ENCODE results near the gene WDFY3.

WDFY3 gene

GRCh38 chr4:84750260-84750959 is 216.1 kb downstream of the WDFY3 start:
- no peaks in the 10 kb centered on the region for H3K27me3 Mint-ChIP-seq (ENCODE audit: low read depth)
- no peaks in the 10 kb centered on the region for H3K36me3 Mint-ChIP-seq (ENCODE audit: low read depth)
- H3K9me3 Mint-ChIP-seq: no peaks in the 10 kb centered on the region
- no peaks in the 10 kb centered on the region for H3K4me1 Mint-ChIP-seq (ENCODE audit: low read depth)
- no peak overlapping the region for H3K4me3 Mint-ChIP-seq
- DNase-seq (ENCODE audit: low spot score): no peak
- H3K27ac Mint-ChIP-seq: no peak overlapping the region

DNA sequence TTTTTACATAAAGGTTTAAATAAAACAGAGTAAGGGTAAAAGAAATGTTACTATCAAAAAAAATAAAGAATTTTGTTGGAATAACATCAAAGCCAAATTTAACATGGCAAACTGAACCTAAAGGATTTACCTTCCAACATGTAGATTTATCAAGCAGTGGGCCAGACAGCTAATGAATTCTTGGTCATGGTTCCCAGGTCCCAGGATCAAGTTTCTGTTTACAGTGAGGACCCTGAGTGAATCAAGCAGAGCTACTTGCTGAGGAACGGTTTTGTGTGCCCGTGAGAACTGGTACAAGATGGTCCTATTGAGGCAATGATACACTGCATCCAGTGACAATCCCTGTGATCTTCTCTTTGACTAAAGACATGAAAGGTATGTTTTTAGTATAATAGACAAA is 226.4 kb downstream of the WDFY3 start:
- no peaks in the 10 kb centered on the region for H3K4me1 Mint-ChIP-seq (ENCODE audit: low read depth)
- no peak overlapping the region for H3K27ac Mint-ChIP-seq
- no peaks in the 10 kb centered on the region for H3K27me3 Mint-ChIP-seq (ENCODE audit: low read depth)
- no peak overlapping the region for H3K4me3 Mint-ChIP-seq
- no peaks in the 10 kb centered on the region for H3K36me3 Mint-ChIP-seq (ENCODE audit: low read depth)
- H3K9me3 Mint-ChIP-seq: no peaks in the 10 kb centered on the region
- no peak for DNase-seq (ENCODE audit: low spot score)

DNA sequence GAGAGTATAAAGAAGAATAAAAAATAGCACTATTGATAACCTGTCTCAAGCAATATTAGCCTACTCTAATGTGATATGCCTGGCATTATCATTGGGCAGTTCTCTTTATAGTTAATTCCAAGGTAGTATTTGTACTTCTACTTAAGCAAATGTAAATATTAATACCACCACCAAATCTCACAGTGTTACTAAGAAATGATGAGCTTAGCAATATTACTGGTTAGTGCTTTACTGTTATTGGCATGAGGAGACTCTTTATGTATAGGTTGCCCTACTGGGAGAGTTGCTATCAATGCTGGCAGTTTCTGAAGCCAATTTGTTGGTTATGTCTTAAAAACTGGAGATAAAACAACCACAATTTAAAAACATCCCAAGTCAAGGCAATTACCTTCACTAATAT is 227.9 kb downstream of the WDFY3 start:
- Mint-ChIP-seq H3K27me3 (ENCODE audit: low read depth) (no peaks in the 10 kb centered on the region), H3K27ac (no peak overlapping the region), H3K36me3 (ENCODE audit: low read depth) (no peaks in the 10 kb centered on the region), H3K9me3 (no peaks in the 10 kb centered on the region), H3K4me3 (no peak overlapping the region), H3K4me1 (ENCODE audit: low read depth) (no peaks in the 10 kb centered on the region)
- DNase-seq (ENCODE audit: low spot score): no peak

GRCh38 chr4:84737656-84738055 is 228.8 kb downstream of the WDFY3 start:
- Mint-ChIP-seq H3K27me3 (ENCODE audit: low read depth) (no peaks in the 10 kb centered on the region), H3K9me3 (no peaks in the 10 kb centered on the region), H3K4me1 (ENCODE audit: low read depth) (no peaks in the 10 kb centered on the region), H3K27ac (no peak overlapping the region), H3K36me3 (ENCODE audit: low read depth) (no peaks in the 10 kb centered on the region), H3K4me3 (no peak overlapping the region)
- no peak for DNase-seq (ENCODE audit: low spot score)

GRCh38 chr4:84734037-84734436 is 232.5 kb downstream of the WDFY3 start:
- no peak overlapping the region for H3K4me3 Mint-ChIP-seq
- H3K36me3 Mint-ChIP-seq (ENCODE audit: low read depth): no peaks in the 10 kb centered on the region
- no peaks in the 10 kb centered on the region for H3K9me3 Mint-ChIP-seq
- H3K27ac Mint-ChIP-seq: no peak overlapping the region
- H3K27me3 Mint-ChIP-seq (ENCODE audit: low read depth): no peaks in the 10 kb centered on the region
- DNase-seq (ENCODE audit: low spot score): no peak
- H3K4me1 Mint-ChIP-seq (ENCODE audit: low read depth): no peaks in the 10 kb centered on the region

DNA sequence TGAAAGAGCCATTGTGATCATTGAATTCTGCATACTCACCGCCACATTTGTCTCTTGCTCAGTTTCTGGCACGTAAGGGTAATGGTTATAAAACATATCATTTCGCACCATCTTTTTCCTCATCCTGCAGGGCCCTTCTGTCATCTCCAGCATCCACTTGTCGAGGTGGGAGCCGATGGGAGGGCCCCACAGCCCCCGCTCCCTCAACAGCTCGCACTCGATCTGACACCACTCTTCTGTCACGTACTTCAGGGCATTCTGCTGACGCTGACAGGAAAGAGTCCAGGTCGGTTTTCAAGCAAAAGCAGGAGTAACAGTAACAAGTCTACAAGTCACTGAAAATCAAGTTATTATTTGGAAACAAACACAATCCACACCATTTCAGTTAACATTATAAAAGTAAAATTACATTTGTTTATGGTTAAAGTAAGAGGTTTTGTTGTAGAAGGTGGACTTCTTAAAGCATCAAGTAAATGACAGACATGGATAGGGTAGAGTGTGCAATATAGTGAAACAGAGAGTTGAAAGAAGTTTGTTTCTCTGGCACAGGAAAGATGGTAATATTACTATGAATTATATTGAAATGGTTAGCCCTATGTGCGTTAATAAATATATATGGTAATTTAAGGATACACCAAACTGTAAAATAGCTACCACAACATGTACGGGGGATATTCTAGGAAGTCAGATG is 233.0 kb downstream of the WDFY3 start:
- H3K4me1 Mint-ChIP-seq (ENCODE audit: low read depth): no peaks in the 10 kb centered on the region
- H3K27me3 Mint-ChIP-seq (ENCODE audit: low read depth): no peaks in the 10 kb centered on the region
- no peak overlapping the region for H3K4me3 Mint-ChIP-seq
- no peaks in the 10 kb centered on the region for H3K36me3 Mint-ChIP-seq (ENCODE audit: low read depth)
- no peaks in the 10 kb centered on the region for H3K9me3 Mint-ChIP-seq
- no peak overlapping the region for H3K27ac Mint-ChIP-seq
- DNase-seq (ENCODE audit: low spot score): no peak

GRCh38 chr4:84730375-84730774 is 236.1 kb downstream of the WDFY3 start:
- no peak for DNase-seq (ENCODE audit: low spot score)
- Mint-ChIP-seq H3K36me3 (ENCODE audit: low read depth) (no peaks in the 10 kb centered on the region), H3K27me3 (ENCODE audit: low read depth) (no peaks in the 10 kb centered on the region), H3K27ac (no peak overlapping the region), H3K9me3 (no peaks in the 10 kb centered on the region), H3K4me3 (no peak overlapping the region), H3K4me1 (ENCODE audit: low read depth) (peaks cover 2% of the 10 kb centered on the region)

- no peak for DNase-seq (ENCODE audit: low spot score)
- Mint-ChIP-seq H3K36me3 (ENCODE audit: low read depth) (no peaks in the 10 kb centered on the region), H3K27ac (no peak overlapping the region), H3K4me1 (ENCODE audit: low read depth) (peaks cover 2% of the 10 kb centered on the region), H3K27me3 (ENCODE audit: low read depth) (no peaks in the 10 kb centered on the region), H3K4me3 (no peak overlapping the region), H3K9me3 (no peaks in the 10 kb centered on the region)
These were observed 239.0 kb downstream of the WDFY3 start for GRCh38 chr4:84727491-84727890.

DNA sequence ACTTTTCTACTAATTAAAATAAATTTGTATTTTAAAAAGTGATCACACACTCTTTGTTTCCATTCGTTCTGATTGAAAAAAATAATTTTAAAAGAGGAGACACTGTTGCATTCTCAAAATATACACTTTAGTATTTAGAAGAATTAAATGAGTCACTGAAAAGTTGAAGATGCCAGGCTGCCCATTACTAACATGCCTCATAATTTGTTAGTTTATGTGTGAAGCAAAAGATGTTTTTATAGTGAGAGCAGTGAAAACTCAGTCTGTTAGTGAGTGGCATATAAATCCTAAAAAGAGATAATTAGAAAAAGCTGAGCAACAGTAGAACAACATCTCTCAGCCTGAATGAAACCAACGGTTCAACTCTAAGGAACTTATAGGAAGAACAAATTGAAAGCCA is 240.1 kb downstream of the WDFY3 start:
- no peak for DNase-seq (ENCODE audit: low spot score)
- Mint-ChIP-seq H3K27ac (no peak overlapping the region), H3K9me3 (no peaks in the 10 kb centered on the region), H3K27me3 (ENCODE audit: low read depth) (no peaks in the 10 kb centered on the region), H3K36me3 (ENCODE audit: low read depth) (no peaks in the 10 kb centered on the region), H3K4me1 (ENCODE audit: low read depth) (peaks cover 2% of the 10 kb centered on the region), H3K4me3 (no peak overlapping the region)

GRCh38 chr4:84722720-84723119 is 243.8 kb downstream of the WDFY3 start:
- DNase-seq (ENCODE audit: low spot score): no peak
- Mint-ChIP-seq H3K4me1 (ENCODE audit: low read depth) (peaks cover 2% of the 10 kb centered on the region), H3K27ac (no peak overlapping the region), H3K27me3 (ENCODE audit: low read depth) (peaks cover 3% of the 10 kb centered on the region), H3K36me3 (ENCODE audit: low read depth) (no peaks in the 10 kb centered on the region), H3K9me3 (no peaks in the 10 kb centered on the region), H3K4me3 (no peak overlapping the region)

GRCh38 chr4:84719115-84719514 is 247.4 kb downstream of the WDFY3 start:
- no peak overlapping the region for H3K4me3 Mint-ChIP-seq
- H3K27me3 Mint-ChIP-seq (ENCODE audit: low read depth): peaks cover 3% of the 10 kb centered on the region
- no peaks in the 10 kb centered on the region for H3K4me1 Mint-ChIP-seq (ENCODE audit: low read depth)
- no peak for DNase-seq (ENCODE audit: low spot score)
- no peak overlapping the region for H3K27ac Mint-ChIP-seq
- H3K36me3 Mint-ChIP-seq (ENCODE audit: low read depth): no peaks in the 10 kb centered on the region
- H3K9me3 Mint-ChIP-seq: no peaks in the 10 kb centered on the region

DNA sequence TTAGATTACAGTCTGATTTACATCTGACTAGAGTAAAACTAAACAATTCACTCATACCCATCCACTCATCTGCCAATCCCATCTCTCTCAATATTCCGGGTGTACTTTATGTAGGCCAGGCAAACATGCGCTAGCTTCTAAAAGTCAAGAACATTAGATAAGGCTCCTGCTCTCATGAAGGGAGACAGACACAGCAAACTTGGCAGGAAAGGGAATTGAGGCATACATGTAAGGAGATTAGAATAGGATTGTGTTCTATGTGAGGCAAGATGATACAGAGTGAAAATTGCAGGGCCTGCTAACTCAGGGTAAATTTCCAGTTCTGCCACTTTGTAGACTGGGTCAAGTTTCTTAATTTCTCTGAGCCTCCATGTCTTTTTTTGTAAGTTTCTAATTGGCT is 247.8 kb downstream of the WDFY3 start:
- Mint-ChIP-seq H3K4me1 (ENCODE audit: low read depth) (no peaks in the 10 kb centered on the region), H3K36me3 (ENCODE audit: low read depth) (no peaks in the 10 kb centered on the region), H3K4me3 (no peak overlapping the region), H3K27me3 (ENCODE audit: low read depth) (peaks cover 3% of the 10 kb centered on the region), H3K27ac (no peak overlapping the region), H3K9me3 (no peaks in the 10 kb centered on the region)
- DNase-seq (ENCODE audit: low spot score): no peak

GRCh38 chr4:84710548-84710947 is 255.9 kb downstream of the WDFY3 start:
- no peak overlapping the region for H3K27ac Mint-ChIP-seq
- H3K4me1 Mint-ChIP-seq (ENCODE audit: low read depth): no peaks in the 10 kb centered on the region
- H3K4me3 Mint-ChIP-seq: no peak overlapping the region
- H3K9me3 Mint-ChIP-seq: no peaks in the 10 kb centered on the region
- no peak for DNase-seq (ENCODE audit: low spot score)
- H3K27me3 Mint-ChIP-seq (ENCODE audit: low read depth): no peaks in the 10 kb centered on the region
- no peaks in the 10 kb centered on the region for H3K36me3 Mint-ChIP-seq (ENCODE audit: low read depth)

DNA sequence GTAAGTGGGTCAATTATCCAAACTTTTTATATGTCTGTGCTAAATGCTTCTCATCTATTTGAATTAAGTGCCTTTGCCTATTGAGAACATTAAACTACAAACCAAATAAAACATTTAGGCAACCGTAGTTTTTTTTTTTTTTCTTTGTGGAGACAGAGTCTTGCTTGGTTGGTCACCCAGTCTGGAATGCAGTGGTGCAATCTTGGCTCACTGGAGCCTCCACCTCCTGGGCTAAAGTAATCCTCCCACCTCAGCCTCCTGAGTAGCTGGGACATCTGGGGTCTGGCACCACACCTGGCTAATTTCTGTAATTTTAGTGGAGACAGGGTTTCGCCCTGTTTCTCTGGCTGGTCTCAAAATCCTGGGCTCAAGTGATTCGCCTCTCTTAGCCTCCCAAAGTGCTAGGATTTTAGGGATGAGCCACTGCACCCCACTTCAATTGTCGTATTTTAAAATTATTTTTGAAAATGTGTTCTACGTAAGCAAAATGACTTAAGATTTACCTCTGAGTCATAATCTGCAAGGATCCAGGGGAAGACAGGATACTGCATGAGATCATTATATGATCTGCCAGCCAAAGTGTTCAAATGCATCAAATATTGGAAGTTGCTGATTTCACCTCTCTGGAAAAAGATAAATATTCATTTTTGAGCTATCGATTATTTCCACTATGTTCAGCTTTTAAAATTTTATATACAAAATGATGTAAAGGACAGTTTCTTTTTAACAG is 257.9 kb downstream of the WDFY3 start:
- DNase-seq (ENCODE audit: low spot score): no peak
- H3K4me1 Mint-ChIP-seq (ENCODE audit: low read depth): no peaks in the 10 kb centered on the region
- no peaks in the 10 kb centered on the region for H3K36me3 Mint-ChIP-seq (ENCODE audit: low read depth)
- H3K4me3 Mint-ChIP-seq: no peak overlapping the region
- H3K9me3 Mint-ChIP-seq: no peaks in the 10 kb centered on the region
- H3K27ac Mint-ChIP-seq: no peak overlapping the region
- H3K27me3 Mint-ChIP-seq (ENCODE audit: low read depth): no peaks in the 10 kb centered on the region
